Spleen (tissue), 11 donors: ENCODE data around the gene DNAJC30. TPM values are rescaled to one million over a fixed set of nuclear protein-coding genes. Genes with fewer than 3 reads are reported as not detected.
"Not testable (repeated sequence)": the region's sequence is repeated elsewhere in the genome, so short reads cannot be mapped to it uniquely, and the experiment has no call there.

Experiments used
- DNase-seq: peaks from one replicate; pipeline ENCODE4 v3.0.0-alpha.2; 2020
- H3K27ac ChIP-seq, 8 donors: fragments of 200-600 bp; sonication (generic) in 7 of 8; 1 replicate in 4 of 8; 2 replicates in 4 of 8; pipeline versions ENCODE4 v1.5.0 to v1.8.0; 2016 to 2021; ENCODE audit warnings: inconsistent platforms in 4 of 8, mild to moderate bottlenecking in 4 of 8, moderate library complexity in 1 of 8
- H3K27me3 ChIP-seq, 7 donors: fragments of 200-600 bp; sonication (generic) in 6 of 7; replicated peaks in 1 of 7; 1 replicate in 4 of 7; 2 replicates in 3 of 7; pipeline versions ENCODE4 v1.5.0 to v1.8.0; 2016 to 2021; ENCODE audit warnings: inconsistent platforms in 3 of 7, mild to moderate bottlenecking in 1 of 7
- H3K36me3 ChIP-seq, 6 donors: fragments of 200-600 bp; sonication (generic) in 5 of 6; 1 replicate in 4 of 6; 2 replicates in 2 of 6; pipeline versions ENCODE4 v1.5.0 to v1.8.0; 2016 to 2021; ENCODE audit warnings: inconsistent platforms in 2 of 6
- H3K4me1 ChIP-seq, 6 donors: fragments of 200-600 bp; sonication (generic) in 5 of 6; 1 replicate in 3 of 6; 2 replicates in 3 of 6; pipeline versions ENCODE4 v1.5.0 to v1.8.0; 2016 to 2021; ENCODE audit warnings: inconsistent platforms in 3 of 6
- H3K4me3 ChIP-seq, 8 donors: fragments of 200-600 bp; sonication (generic) in 7 of 8; 1 replicate in 4 of 8; 2 replicates in 4 of 8; pipeline versions ENCODE4 v1.5.0 to v1.8.0; 2016 to 2021; ENCODE audit warnings: inconsistent platforms in 4 of 8, mild to moderate bottlenecking in 4 of 8, moderate library complexity in 2 of 8
- H3K9me3 ChIP-seq, 8 donors: fragments of 200-600 bp; sonication (generic) in 7 of 8; 1 replicate in 4 of 8; 2 replicates in 4 of 8; pipeline versions ENCODE4 v1.5.0 to v1.8.0; 2016 to 2021; ENCODE audit warnings: inconsistent platforms in 4 of 8
- POLR2A ChIP-seq, 3 donors: fragments of 450-650 bp; IDR thresholded peaks; one replicate each; pipeline ENCODE4 v1.5.1; 2017; ENCODE audit warnings: antibody characterized with exemption in 3 of 3, mild to moderate bottlenecking in 1 of 3
- POLR2AphosphoS5 ChIP-seq, 3 donors: sonication (generic); formaldehyde crosslinking; IDR thresholded peaks; one replicate each; pipeline ENCODE4 v1.5.1; 2017; ENCODE audit warnings: antibody characterized with exemption in 3 of 3
- WGBS, 5 donors: extraction: QIAGEN DNeasy Blood & Tissue Kit in 3 of 5; methylation state at CpG; one replicate each; pipeline versions ENCODE4 v1.1.5 to v1.1.7; 2013 to 2018; 5-methylcytosine and 5-hydroxymethylcytosine counted together
- intact Hi-C: fragments of 100-400 bp; cut with DNase I; formaldehyde crosslinking; loops from one replicate; pipeline ENCODE4 v1.15.0; 2023; ENCODE audit warnings: low total_unique reads
- polyA plus RNA-seq, 3 donors: library from polyadenylated mRNA; stranded (reverse); fragments of 200-250 nt; gene quantifications; one replicate each; pipeline ENCODE4 v1.2.1, GENCODE V29; 2013
- total RNA-seq, 7 donors: library from RNA; depleted of rRNA in 3 of 7; stranded (reverse); fragments of >200 nt in 3 of 7; fragmentation: NEBNext Ultra II Directional in 4 of 7; extraction: Animal tissue kit (Norgen Biotek cat#: 25700) in 4 of 7; gene quantifications; one replicate each; pipeline versions ENCODE4 v1.1.0 to v1.2.1, GENCODE V29; 2016 to 2021
- TF ChIP-seq, protein P1 (sequence below), 11 experiments: fragments of 200-600 bp in 7 of 11; fragments of 450-650 bp in 4 of 11; sonication (generic) in 4 of 11; IDR thresholded peaks in 8 of 11; conservative IDR thresholded peaks in 3 of 11; 1 replicate in 7 of 11; 2 replicates in 4 of 11; pipeline versions ENCODE4 v1.4.0 to v1.8.0; 2016 to 2021; ENCODE audit warnings: antibody characterized with exemption in 11 of 11, inconsistent platforms in 4 of 11, mild to moderate bottlenecking in 1 of 11
- donor health status: healthy with polysubstance abuse.
- donor health status: DM: no; HTN: no; CAD: no; lungs with moderate emphysema.
- donor health status: DM: no; HTN: no; CAD: no.
- donor health status: Bipolar disorder and iron deficiency.
- donor health status: healthy.
- donor health status: DM: no; HTN: no; CAD: no.
- donor health status: DM: yes; HTN: yes; CAD: no.

Gene DNAJC30
- total and polyA plus RNA-seq, 10 donors, result 5.6 to 12.7 (median 8.7) TPM

DNA sequence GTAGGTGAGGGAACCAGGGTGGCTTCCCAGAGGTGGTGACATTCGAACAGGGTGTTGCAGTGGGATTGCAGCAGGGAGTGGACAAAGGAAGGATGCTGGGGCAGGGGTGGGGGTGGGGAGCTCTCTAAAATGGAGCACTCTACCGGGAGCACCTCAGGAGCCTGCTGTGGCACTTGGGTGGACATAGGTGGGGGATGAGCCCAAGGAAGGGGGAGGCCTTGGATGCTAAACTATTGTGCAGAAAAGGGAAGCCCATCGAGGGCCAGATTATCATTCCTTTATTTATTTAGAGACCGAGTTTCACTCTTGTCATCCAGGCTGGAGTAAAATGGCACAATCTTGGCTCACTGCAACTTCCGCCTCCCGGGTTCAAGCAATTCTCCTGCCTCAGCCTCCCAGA, 39.5 kb upstream of the DNAJC30 start:
- WGBS, 5 donors, result 59 to 74% (median 63%) methylated on average over 6 of the region's 6 CpGs
- intact Hi-C loops, result no loop called here

DNA sequence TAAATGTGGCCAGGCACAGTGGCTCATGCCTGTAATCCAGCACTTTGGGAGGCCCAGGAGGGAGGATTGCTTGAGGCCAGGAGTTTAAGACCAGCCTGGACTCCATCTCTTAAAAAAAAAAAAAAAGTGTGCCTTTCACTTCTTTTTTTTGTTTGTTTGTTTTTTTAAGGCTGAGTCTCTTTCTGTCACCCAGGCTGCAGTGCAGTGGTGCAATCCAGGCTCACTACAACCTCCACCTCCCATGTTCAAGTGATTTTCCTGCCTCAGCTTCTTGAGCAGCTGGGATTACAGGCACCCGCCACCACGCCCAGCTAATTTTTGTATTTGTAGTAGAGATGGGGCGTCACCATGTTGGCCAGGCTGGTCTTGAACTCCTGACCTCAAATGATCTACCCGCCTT, 38.9 kb upstream of the DNAJC30 start:
- Histone ChIP-seq H3K27me3 (peaks cover 0 to 53% (median 9%) of the 10 kb centered on the region in 7 donors), H3K4me1 (peaks cover 12 to 35% (median 27%) of the 10 kb centered on the region in 6 donors)
- H3K27ac ChIP-seq, intact Hi-C loops, H3K9me3 ChIP-seq, H3K4me3 ChIP-seq, DNase-seq, H3K36me3 ChIP-seq: not testable (repeated sequence)
- 73 to 88% (median 84%) methylated on average over 4 of the region's 4 CpGs for WGBS, 5 donors

More for the DNA sequence above, 39.5 kb upstream of the DNAJC30 start:
- H3K4me1 ChIP-seq, result peaks cover 12 to 29% (median 21%) of the 10 kb centered on the region in 6 donors
- H3K4me3 ChIP-seq, result no peak overlapping the region
- no peaks in the 10 kb centered on the region for H3K9me3 ChIP-seq
- H3K27ac ChIP-seq, result no peak overlapping the region
- DNase-seq, result no peak
- H3K27me3 ChIP-seq, result peaks cover 0 to 53% (median 12%) of the 10 kb centered on the region in 7 donors
- no peaks in the 10 kb centered on the region for H3K36me3 ChIP-seq
- TF ChIP-seq, protein P1, sequence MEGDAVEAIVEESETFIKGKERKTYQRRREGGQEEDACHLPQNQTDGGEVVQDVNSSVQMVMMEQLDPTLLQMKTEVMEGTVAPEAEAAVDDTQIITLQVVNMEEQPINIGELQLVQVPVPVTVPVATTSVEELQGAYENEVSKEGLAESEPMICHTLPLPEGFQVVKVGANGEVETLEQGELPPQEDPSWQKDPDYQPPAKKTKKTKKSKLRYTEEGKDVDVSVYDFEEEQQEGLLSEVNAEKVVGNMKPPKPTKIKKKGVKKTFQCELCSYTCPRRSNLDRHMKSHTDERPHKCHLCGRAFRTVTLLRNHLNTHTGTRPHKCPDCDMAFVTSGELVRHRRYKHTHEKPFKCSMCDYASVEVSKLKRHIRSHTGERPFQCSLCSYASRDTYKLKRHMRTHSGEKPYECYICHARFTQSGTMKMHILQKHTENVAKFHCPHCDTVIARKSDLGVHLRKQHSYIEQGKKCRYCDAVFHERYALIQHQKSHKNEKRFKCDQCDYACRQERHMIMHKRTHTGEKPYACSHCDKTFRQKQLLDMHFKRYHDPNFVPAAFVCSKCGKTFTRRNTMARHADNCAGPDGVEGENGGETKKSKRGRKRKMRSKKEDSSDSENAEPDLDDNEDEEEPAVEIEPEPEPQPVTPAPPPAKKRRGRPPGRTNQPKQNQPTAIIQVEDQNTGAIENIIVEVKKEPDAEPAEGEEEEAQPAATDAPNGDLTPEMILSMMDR (IDR thresholded peaks at IDR 0.05 in 8 of 11, conservative IDR thresholded peaks at IDR 0.05 in 3 of 11), result no peak
- TF ChIP-seq POLR2AphosphoS5 (IDR thresholded peaks at IDR 0.05) (no peak), POLR2A (IDR thresholded peaks at IDR 0.05) (no peak)

DNA sequence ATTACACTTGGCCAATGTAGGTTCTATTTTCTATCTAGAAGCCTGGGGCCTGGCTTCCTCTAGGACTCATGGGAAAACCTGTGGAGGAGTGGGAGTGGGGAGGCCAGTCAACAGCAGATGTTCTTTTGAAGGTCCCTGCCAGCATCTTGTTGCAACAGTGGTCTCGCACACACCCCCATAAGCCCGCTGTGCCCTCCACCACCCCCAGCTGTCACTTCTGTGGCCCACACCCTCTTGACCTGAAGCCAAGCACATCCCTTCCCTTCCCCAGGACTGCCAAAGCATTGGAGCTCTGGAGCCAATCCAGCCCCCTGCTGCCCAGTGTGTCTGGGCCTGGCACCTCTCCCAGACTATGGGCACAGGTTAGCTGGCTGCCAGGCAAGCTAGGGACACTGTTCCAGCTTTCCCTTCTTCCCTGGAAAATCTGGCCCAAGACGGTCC, 38.1 kb upstream of the DNAJC30 start:
- H3K27ac ChIP-seq, result no peak overlapping the region
- H3K27me3 ChIP-seq, result peaks cover 0 to 53% (median 8%) of the 10 kb centered on the region in 7 donors
- intact Hi-C loops, result no loop called here
- H3K9me3 ChIP-seq, result no peaks in the 10 kb centered on the region
- H3K4me1 ChIP-seq, result peaks cover 12 to 43% (median 31%) of the 10 kb centered on the region in 6 donors
- WGBS, 5 donors, result 66 to 79% (median 74%) methylated on average over 2 to 3 of the region's 3 CpGs
- no peak for DNase-seq
- TF ChIP-seq POLR2AphosphoS5 (IDR thresholded peaks at IDR 0.05) (no peak), POLR2A (IDR thresholded peaks at IDR 0.05) (no peak)
- no peaks in the 10 kb centered on the region for H3K36me3 ChIP-seq
- no peak overlapping the region for H3K4me3 ChIP-seq

DNA sequence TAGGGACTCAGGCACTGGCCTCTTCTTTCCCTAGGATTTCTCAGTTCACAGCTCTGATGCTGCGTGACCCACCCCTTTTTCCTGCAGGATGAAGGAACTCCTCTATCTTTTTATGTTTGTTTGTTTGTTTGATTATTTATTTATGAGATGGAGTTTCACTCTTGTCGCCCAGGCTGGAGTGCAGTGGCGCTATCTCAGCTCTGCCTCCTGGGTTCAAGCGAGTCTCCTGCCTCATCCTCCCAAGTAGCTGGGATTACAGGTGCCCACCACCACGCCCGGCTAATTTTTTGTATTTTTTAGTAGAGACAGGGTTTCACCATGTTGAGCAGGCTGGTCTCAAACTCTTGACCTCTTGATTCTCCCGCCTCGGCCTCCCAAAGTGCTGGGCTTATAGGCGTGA, 37.2 kb upstream of the DNAJC30 start:
- H3K27ac ChIP-seq, H3K9me3 ChIP-seq, DNase-seq, intact Hi-C loops, H3K4me3 ChIP-seq, H3K36me3 ChIP-seq: not testable (repeated sequence)
- Histone ChIP-seq H3K4me1 (peaks cover 12 to 47% (median 27%) of the 10 kb centered on the region in 6 donors), H3K27me3 (peaks cover 0 to 56% (median 8%) of the 10 kb centered on the region in 7 donors)
- 91 to 98% (median 92%) methylated on average over 9 of the region's 9 CpGs for WGBS, 5 donors

DNA sequence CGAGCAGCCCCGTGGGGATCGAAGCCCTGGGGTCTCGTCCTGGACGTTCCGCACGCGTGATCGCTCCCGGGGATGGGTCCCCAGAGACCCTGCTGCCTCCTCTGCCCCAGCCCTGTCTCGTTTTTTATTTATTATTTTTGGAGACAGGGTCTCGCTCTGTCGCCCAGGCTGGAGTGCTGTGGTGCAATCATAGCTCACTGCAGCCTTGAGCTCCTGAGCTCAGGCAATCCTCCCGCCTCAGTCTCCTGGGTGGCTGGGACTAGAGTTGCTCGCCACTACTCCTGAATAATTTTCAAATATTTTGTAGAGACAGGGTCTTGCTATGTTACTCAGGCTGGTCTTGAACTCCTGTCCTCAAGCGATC, 36.5 kb upstream of the DNAJC30 start:
- intact Hi-C loops, result no loop called here
- peaks cover 12 to 48% (median 27%) of the 10 kb centered on the region in 6 donors for H3K4me1 ChIP-seq

More for the DNA sequence above, 36.5 kb upstream of the DNAJC30 start:
- no peak for DNase-seq
- peak overlapping the region in 7 of 8 donors; percentile 13 to 96 (median 75) for H3K4me3 ChIP-seq
- H3K27ac ChIP-seq, result no peak overlapping the region
- TF ChIP-seq POLR2A (IDR thresholded peaks at IDR 0.05), result no peak
- TF ChIP-seq POLR2AphosphoS5 (IDR thresholded peaks at IDR 0.05), result no peak
- TF ChIP-seq, protein P1 (IDR thresholded peaks at IDR 0.05 in 8 of 11, conservative IDR thresholded peaks at IDR 0.05 in 3 of 11), result no peak
- WGBS, 5 donors, result 10 to 23% (median 18%) methylated on average over 6 to 16 of the region's 16 CpGs
- H3K27me3 ChIP-seq, result peaks cover 0 to 59% (median 8%) of the 10 kb centered on the region in 7 donors
- no peaks in the 10 kb centered on the region for H3K9me3 ChIP-seq
- H3K36me3 ChIP-seq, result peaks cover 0 to 7% (median 0%) of the 10 kb centered on the region in 6 donors
